GM18867 (cell line): ENCODE data around the gene COL6A2.
"Not testable (repeated sequence)": the region's sequence is repeated elsewhere in the genome, so short reads cannot be mapped to it uniquely, and the experiment has no call there.

Experiments used
- ATAC-seq: cut with Tn5 transposase; IDR thresholded peaks from one replicate; pipeline ENCODE4 v1.9.1; 2021; ENCODE audit warnings: mild to moderate bottlenecking, moderate library complexity; ENCODE audit not compliant: unreplicated experiment

Gene COL6A2

GRCh38 chr21:46078978-46079351 lies 18.9 kb upstream of the COL6A2 start:
- ATAC-seq: no peak

GRCh38 chr21:46079352-46080170 lies 18.4 kb upstream of the COL6A2 start:
- no peak for ATAC-seq

GRCh38 chr21:46080171-46081021 lies 17.5 kb upstream of the COL6A2 start:
- ATAC-seq: no peak

- no peak for ATAC-seq
Measured at GRCh38 chr21:46081022-46081861, 16.7 kb upstream of the COL6A2 start.

- no peak for ATAC-seq
Measured at GRCh38 chr21:46081862-46082712, 15.8 kb upstream of the COL6A2 start.

GRCh38 chr21:46082713-46082962 lies 15.3 kb upstream of the COL6A2 start:
- ATAC-seq: no peak

- ATAC-seq: no peak
Measured at GRCh38 chr21:46082963-46083790, 14.7 kb upstream of the COL6A2 start.

GRCh38 chr21:46083791-46084561 lies 13.9 kb upstream of the COL6A2 start:
- no peak for ATAC-seq

GRCh38 chr21:46084709-46085108 lies 13.2 kb upstream of the COL6A2 start:
- ATAC-seq: no peak

GRCh38 chr21:46085259-46085658 lies 12.7 kb upstream of the COL6A2 start:
- ATAC-seq: not testable (repeated sequence)

GRCh38 chr21:46087641-46088040 lies 10.3 kb upstream of the COL6A2 start:
- no peak for ATAC-seq

GRCh38 chr21:46088189-46088588 lies 9.7 kb upstream of the COL6A2 start:
- no peak for ATAC-seq

- ATAC-seq: no peak
Measured at GRCh38 chr21:46089285-46089684, 8.6 kb upstream of the COL6A2 start.

GRCh38 chr21:46091118-46091517 lies 6.8 kb upstream of the COL6A2 start:
- no peak for ATAC-seq

GRCh38 chr21:46091631-46092025 lies 6.3 kb upstream of the COL6A2 start:
- ATAC-seq: no peak

GRCh38 chr21:46092026-46092764 lies 5.7 kb upstream of the COL6A2 start:
- ATAC-seq: no peak

- ATAC-seq: no peak
Measured at GRCh38 chr21:46092811-46093667, 4.9 kb upstream of the COL6A2 start.
